Stimulated activated naive CD8-positive, alpha-beta T cell treated with anti-CD3 and anti-CD28 coated beads, Interleukin-15, Interleukin-2, amounts not matched to agents 100 U/mL and 50 U/mL, for 24 hours (primary cell): ENCODE measurements around the gene ZNF862.

Experiments used
- ATAC-seq: fragments of 150-1000 bp; cut with Tn5 transposase; one replicate; pipeline ENCODE4 v1.10.0; 2021
- DNase-seq: peaks from one replicate; pipeline ENCODE4 v3.0.0; 2021

Gene ZNF862

GRCh38 chr7:149838224-149838991, at the start of gene ZNF862:
ZNF862 (plus strand) TSS chr7:149838375; CDS start chr7:149838612, 237 bp downstream.
- DNase-seq = peak; percentile 96
- ATAC-seq = peak; percentile 99

GRCh38 chr7:149789101-149789500, 49.1 kb upstream of the ZNF862 start:
- DNase-seq = no peak
- no peak for ATAC-seq

GRCh38 chr7:149790146-149790548, 48.0 kb upstream of the ZNF862 start:
- DNase-seq (peak; percentile 68), ATAC-seq (peak; percentile 48)

DNA sequence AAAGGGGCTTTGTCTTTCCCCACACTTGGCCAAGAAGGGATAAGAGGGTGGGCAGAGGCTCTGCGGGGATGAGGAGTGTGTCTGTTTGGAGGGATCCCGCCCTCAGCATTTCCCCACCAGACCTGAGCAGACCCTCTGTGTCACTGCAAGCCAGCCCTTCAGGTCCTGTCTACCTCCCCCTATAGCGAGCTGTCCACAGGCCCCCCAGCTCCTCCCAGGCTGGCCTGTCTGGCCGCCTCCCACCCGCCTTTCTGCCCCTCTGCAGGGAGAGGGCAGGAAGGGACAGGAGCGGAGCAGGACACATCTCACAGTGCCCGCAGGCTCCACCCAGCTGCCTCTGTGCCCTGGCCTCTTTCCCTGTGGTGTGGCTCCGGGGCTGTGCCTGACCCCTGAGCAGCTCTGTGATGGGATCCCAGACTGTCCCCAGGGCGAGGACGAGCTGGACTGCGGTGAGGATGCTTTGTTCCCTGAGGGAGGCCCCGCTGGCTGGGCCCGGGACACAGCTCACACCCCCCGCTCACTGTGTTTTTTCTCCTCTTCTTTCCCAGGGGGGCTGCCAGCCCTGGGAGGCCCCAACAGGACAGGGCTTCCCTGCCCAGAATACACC, 47.3 kb upstream of the ZNF862 start:
- DNase-seq (no peak), ATAC-seq (no peak)

GRCh38 chr7:149791411-149792219, 46.6 kb upstream of the ZNF862 start:
- ATAC-seq (no peak), DNase-seq (no peak)

DNA sequence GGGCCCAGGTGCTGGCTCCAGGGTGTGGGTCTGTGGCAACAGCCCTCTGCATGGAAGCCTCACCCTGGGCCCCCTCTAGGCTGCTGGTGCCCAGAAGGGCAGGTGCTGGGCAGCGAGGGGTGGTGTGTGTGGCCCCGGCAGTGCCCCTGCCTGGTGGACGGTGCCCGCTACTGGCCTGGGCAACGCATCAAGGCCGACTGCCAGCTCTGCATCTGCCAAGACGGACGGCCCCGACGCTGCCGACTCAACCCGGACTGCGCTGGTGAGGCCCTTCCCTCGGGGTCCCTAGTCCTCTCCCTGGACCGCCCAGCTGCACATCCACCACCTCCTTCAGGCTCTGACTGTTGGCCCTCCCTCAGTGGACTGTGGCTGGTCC, 46.0 kb upstream of the ZNF862 start:
- no peak for ATAC-seq
- no peak for DNase-seq

- DNase-seq (no peak), ATAC-seq (no peak)
Measured at GRCh38 chr7:149793261-149793660, 44.9 kb upstream of the ZNF862 start.

GRCh38 chr7:149794661-149795060, 43.5 kb upstream of the ZNF862 start:
- no peak for ATAC-seq
- no peak for DNase-seq

- ATAC-seq (no peak), DNase-seq (no peak)
Measured at GRCh38 chr7:149795126-149795525, 43.0 kb upstream of the ZNF862 start.

GRCh38 chr7:149796287-149796860, 41.8 kb upstream of the ZNF862 start:
- no peak for ATAC-seq
- DNase-seq = no peak

GRCh38 chr7:149797771-149798170, 40.4 kb upstream of the ZNF862 start:
- DNase-seq = no peak
- ATAC-seq = no peak

DNA sequence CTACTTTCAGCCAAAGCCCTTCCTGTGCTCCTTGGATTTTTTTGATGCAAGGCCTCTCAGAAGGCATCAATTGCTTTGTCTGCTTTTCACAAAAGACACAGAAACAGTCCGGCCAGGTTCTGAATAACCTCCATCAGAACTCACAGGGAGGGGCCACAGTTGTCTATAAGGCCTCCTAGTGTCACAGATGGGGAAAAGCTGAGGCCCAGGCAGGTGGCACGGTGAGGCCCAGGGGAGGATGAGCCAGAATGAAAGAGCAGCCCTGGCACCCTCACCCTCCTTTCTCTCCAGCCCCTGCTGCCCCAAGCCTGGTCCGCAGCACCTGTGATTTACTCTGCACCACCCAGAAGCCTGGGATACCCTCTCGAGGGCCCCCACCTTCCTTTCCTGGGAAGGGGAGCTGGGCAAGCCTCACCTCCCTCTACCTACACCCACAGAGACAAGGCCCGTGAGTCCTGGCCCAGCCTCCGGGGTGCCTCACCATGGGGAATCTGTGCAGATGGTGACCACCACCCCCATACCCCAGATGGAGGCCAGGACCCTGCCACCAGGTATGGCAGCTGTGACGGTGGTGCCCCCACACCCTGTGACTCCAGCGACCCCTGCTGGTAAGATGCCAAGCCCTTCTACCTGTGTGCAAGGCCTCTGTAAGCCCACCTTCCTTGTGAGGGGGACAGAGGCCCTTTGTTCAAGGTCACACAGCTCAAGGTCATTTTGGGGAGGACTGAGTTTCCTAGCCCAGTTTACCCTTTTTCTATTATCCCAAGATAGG, 38.6 kb upstream of the ZNF862 start:
- DNase-seq (peak; percentile 71), ATAC-seq (no peak)

DNA sequence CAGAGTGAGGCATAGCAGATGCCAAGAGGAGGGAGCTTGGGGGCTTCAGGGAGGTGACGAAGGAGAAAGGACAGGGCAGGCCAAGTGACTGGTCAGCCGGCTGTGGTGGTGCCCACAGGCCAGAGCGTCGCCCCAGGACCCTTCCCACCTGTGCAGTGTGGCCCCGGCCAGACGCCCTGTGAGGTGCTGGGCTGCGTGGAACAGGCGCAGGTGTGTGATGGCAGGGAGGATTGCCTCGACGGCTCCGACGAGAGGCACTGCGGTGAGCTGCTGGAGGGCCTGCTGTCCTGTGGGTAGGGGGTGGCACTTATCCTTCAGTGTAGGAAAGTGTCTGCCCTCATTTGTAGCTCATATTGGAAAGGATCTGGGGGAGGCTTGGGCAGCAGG, 38.0 kb upstream of the ZNF862 start:
- no peak for ATAC-seq
- no peak for DNase-seq

GRCh38 chr7:149801002-149801566, 37.1 kb upstream of the ZNF862 start:
- ATAC-seq (no peak), DNase-seq (no peak)

GRCh38 chr7:149801816-149802215, 36.4 kb upstream of the ZNF862 start:
- DNase-seq (no peak), ATAC-seq (no peak)

GRCh38 chr7:149802966-149803365, 35.2 kb upstream of the ZNF862 start:
- ATAC-seq (no peak), DNase-seq (no peak)

DNA sequence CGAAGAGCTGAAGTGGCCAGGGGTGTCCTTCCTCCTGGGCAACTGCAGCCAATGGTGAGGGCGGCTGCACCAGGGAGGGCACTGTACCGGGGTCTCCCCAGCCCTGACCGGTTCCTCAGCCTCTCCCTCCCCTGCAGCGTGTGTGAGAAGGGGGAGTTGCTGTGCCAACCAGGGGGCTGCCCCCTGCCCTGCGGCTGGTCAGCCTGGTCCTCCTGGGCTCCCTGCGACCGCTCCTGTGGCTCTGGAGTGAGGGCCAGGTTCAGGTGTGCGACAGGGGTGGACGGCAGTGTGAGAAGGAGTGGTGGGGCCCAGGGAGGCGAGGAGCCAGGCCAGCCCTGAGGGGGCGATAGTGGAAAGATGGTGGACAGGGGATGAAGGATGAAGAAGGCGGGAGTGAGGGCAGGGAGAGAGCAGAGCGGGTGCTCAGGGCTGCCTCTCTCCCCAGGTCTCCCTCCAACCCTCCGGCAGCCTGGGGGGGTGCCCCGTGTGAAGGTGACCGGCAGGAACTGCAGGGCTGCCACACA, 34.6 kb upstream of the ZNF862 start:
- ATAC-seq (no peak), DNase-seq (no peak)

DNA sequence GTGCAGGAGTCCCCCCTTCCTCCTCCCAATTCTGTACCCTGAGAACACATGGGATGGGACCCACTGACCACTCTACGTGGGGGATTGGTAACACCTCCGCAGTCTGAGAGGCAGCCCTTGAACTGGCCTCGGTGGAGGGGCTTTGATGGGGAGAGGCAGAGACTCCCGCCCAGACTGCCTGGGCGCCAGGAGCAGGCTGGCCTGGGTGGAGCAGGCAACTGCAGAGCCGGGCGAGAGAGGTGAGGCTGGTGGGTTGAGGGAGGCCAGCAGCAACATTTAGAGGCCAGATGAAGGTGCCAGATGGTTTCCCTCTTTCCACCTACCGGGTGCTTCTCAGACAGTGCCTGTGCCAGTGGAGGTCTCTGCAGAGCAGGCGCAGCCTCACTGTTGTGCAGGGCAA, 34.1 kb upstream of the ZNF862 start:
- DNase-seq (no peak), ATAC-seq (no peak)

- no peak for ATAC-seq
- no peak for DNase-seq
Measured at GRCh38 chr7:149806726-149807125, 31.4 kb upstream of the ZNF862 start.

DNA sequence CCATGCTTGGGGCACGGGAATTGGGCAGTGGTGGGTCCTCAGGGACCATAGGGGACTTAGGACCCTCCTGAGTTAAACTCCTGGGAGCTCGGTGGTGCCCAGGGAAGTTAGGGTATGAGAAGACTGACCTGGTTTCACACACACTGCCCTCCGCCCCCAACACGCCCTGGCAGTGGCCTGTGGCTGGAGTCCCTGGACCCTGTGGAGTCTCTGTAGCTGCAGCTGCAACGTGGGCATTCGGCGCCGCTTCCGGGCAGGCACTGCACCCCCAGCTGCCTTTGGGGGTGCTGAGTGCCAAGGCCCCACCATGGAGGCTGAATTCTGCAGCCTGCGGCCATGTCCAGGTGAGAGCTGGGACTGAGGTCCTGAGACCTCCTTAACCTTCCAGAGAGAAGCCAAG, 29.9 kb upstream of the ZNF862 start:
- ATAC-seq = no peak
- no peak for DNase-seq

DNA sequence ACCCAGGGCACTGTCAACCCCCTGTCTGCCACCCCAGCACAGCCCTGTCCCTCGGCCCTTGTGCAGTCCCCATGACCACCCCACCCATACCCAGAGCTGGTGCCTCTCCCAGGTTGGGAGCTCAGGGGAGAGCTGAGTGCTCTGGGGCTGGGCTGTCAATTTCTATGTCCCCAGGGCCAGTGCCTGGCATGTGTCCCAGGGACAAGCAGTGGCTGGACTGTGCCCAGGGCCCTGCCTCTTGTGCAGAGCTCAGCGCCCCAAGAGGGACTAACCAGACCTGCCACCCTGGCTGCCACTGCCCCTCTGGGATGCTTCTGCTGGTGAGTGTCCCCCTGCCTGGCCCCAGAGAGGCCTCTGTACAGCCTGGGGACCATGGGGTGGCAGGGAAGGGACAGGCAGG, 29.0 kb upstream of the ZNF862 start:
- DNase-seq (no peak), ATAC-seq (no peak)
